Measurements from ENCODE around the gene MVD.
"Not testable (repeated sequence)": the region's sequence is repeated elsewhere in the genome, so short reads cannot be mapped to it uniquely, and the experiment has no call there.

Gene MVD

GRCh38 chr16:88624481-88624880 is 38.4 kb downstream of the MVD start:
- DNase-seq: no peak

- no peak for DNase-seq
Observed at GRCh38 chr16:88623858-88624257, 39.0 kb downstream of the MVD start.

GRCh38 chr16:88622866-88623265 is 40.0 kb downstream of the MVD start:
- DNase-seq: no peak

- DNase-seq: no peak
Observed at GRCh38 chr16:88622125-88622524, 40.8 kb downstream of the MVD start.

GRCh38 chr16:88619859-88620815 is 42.8 kb downstream of the MVD start:
- DNase-seq: peak; percentile 50 to 83 (median 66)

GRCh38 chr16:88618956-88619667 is 43.8 kb downstream of the MVD start:
- DNase-seq: no peak

GRCh38 chr16:88618182-88618955 is 44.5 kb downstream of the MVD start:
- DNase-seq: no peak

GRCh38 chr16:88617268-88618031 is 45.4 kb downstream of the MVD start:
- DNase-seq: no peak

- no peak for DNase-seq
Observed at GRCh38 chr16:88616736-88617135, 46.2 kb downstream of the MVD start.

GRCh38 chr16:88616320-88616719 is 46.6 kb downstream of the MVD start:
- DNase-seq: no peak

GRCh38 chr16:88614818-88615580 is 47.9 kb downstream of the MVD start:
- DNase-seq: no peak

GRCh38 chr16:88613911-88614817 is 48.7 kb downstream of the MVD start:
- DNase-seq: no peak

- no peak for DNase-seq
Observed at GRCh38 chr16:88613293-88613692, 49.6 kb downstream of the MVD start.

- DNase-seq: no peak
Observed at GRCh38 chr16:88610909-88611812, 51.7 kb downstream of the MVD start.

- no peak for DNase-seq
Observed at GRCh38 chr16:88610080-88610479, 52.8 kb downstream of the MVD start.

- not testable (repeated sequence) for DNase-seq
Observed at GRCh38 chr16:88609426-88609825, 53.5 kb downstream of the MVD start.

GRCh38 chr16:88608076-88608475 is 54.8 kb downstream of the MVD start:
- DNase-seq: no peak

- no peak for DNase-seq
Observed at GRCh38 chr16:88606148-88606757, 56.6 kb downstream of the MVD start.

All from T-helper 1 cell (primary cell).